Measurements from ENCODE around the gene SEL1L.

GRCh38 chr14:81427348-81428058 lies 106.2 kb downstream of the SEL1L start:
- TF ChIP-seq CTCF (IDR thresholded peaks at IDR 0.05) = no peak
- no peak for TF ChIP-seq EZH2phosphoT487 (IDR thresholded peaks at IDR 0.05)

Measured in neural progenitor cell (in vitro differentiated cells).